ENCODE measurements around the gene SVBP.

The SVBP gene

DNA sequence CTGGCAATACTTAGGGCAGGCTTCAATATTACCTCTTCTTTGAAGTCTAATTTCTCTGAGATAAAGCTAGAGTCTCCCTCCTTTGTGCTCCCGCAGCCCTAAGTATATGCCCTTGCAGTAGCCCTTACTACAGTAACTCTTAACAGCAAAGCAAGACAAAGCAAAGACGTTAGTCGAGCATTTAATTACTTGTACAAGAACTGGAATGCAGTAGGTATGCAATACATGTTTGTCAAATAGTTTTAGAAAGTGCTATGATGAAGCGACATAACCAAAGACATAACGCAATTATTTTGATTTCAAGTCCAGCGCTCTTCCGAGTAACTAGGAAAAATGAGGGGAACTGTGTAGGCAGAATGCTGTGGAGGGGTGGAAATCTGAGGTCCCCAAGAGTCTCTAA lies 51.9 kb downstream of the SVBP start:
- DNase-seq (ENCODE audit: extremely low read depth, low read depth) = no peak
- TF ChIP-seq, protein P1, sequence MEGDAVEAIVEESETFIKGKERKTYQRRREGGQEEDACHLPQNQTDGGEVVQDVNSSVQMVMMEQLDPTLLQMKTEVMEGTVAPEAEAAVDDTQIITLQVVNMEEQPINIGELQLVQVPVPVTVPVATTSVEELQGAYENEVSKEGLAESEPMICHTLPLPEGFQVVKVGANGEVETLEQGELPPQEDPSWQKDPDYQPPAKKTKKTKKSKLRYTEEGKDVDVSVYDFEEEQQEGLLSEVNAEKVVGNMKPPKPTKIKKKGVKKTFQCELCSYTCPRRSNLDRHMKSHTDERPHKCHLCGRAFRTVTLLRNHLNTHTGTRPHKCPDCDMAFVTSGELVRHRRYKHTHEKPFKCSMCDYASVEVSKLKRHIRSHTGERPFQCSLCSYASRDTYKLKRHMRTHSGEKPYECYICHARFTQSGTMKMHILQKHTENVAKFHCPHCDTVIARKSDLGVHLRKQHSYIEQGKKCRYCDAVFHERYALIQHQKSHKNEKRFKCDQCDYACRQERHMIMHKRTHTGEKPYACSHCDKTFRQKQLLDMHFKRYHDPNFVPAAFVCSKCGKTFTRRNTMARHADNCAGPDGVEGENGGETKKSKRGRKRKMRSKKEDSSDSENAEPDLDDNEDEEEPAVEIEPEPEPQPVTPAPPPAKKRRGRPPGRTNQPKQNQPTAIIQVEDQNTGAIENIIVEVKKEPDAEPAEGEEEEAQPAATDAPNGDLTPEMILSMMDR (IDR thresholded peaks at IDR 0.05; ENCODE audit: low read depth, low read length) = no peak

DNA sequence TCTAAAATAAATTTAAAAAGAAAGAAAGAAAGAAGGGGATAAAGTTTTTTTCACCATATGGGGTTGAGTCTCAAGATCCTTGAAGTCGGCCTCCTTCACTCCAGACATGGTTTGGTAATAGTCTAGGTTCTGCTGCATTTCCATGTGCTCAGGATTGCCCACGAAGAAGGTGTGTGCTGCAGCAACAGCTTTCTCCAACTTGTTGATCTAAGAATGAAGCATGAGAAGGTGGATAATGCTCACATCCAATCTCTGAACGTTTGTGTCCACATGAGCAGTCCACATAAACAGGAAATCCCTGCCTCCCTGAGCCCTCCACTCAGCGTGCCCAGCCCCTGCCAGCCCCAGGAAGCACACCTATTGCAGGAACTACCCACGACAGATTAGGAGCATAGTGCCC lies 54.9 kb downstream of the SVBP start:
- TF ChIP-seq, protein P1 (IDR thresholded peaks at IDR 0.05; ENCODE audit: low read depth, low read length) = no peak
- DNase-seq (ENCODE audit: extremely low read depth, low read depth) = no peak

DNA sequence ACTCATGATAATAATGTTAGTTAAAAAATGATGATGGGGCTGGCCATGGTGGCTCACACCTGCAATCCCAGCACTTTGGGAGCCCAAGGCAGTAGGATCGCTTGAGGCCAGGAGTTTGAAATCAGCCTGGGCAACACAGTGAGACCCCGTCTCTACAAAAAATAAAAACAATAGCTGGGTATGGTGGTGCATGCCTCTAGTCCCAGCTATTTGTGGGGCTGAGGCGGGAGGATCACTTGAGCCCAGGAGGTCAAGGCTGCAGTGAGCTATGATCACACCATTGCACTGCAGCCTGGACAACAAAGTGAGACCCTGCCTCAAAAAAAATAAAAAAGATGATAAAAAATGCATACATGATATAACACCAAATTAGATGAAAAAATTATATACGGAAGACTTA lies 55.6 kb downstream of the SVBP start:
- TF ChIP-seq, protein P1 (IDR thresholded peaks at IDR 0.05; ENCODE audit: low read depth, low read length) = no peak
- no peak for DNase-seq (ENCODE audit: extremely low read depth, low read depth)

DNA sequence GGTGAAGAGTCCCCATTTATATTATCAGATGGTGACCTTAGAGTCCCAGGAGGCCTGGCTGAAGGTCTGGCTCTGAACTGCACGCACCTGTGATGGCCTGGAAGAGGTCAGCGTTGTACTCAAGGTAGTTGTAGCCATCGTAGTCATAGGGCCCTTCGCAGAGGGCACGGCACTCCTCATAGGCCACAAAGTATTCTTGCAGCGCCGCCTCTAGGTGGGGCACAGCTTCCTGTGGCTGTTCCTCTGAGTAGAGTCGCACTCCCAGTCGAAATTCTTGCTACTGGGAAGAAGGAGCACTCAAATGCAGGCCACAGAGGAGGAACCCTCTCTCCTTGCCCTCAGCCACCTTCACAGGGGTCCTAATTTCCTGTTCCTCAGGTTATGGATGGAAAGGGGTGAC lies 58.1 kb downstream of the SVBP start:
- TF ChIP-seq, protein P1 (IDR thresholded peaks at IDR 0.05; ENCODE audit: low read depth, low read length) = no peak
- no peak for DNase-seq (ENCODE audit: extremely low read depth, low read depth)

DNA sequence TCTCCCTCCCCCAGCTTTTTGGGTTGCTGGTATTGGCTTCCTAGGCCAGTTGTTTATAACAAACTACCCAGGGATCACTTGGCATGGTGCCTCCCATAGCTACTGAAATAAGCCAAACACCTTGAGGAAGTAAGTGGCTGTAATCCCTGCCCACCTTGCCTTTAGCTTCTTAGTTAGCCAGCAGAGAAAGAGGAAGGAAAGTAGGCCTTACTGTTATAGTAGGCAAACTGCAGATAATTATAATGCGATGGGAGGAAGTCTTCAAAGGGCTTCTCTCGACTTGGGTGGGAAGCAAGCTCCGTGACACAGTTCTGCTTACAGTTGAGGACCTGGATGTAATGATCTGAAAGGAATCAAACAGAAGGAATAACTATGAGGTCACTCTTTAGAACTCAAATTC lies 58.6 kb downstream of the SVBP start:
- TF ChIP-seq, protein P1 (IDR thresholded peaks at IDR 0.05; ENCODE audit: low read depth, low read length) = no peak

DNA sequence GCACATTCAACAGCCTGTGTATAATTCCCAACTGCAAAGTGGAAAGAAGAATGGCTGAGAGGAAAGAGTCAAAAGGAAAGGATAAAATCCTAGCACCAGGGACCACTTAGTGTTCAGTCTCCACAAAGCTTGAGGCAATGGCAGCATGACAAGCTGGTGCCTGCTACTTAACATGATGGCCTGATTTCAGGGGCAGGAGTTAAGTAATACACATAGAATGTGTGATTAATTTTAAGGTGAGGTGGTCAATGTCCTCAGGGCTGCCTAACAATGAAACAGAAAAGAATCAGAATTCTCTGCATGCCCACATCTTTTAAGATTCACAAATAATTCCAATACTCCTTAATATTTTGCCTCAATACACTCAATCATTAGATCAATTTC lies 59.3 kb downstream of the SVBP start:
- TF ChIP-seq, protein P1 (IDR thresholded peaks at IDR 0.05; ENCODE audit: low read depth, low read length) = no peak
- DNase-seq (ENCODE audit: extremely low read depth, low read depth) = no peak

More for the DNA sequence above, 58.6 kb downstream of the SVBP start:
- DNase-seq (ENCODE audit: extremely low read depth, low read depth) = no peak

Data from AG09319 (cell line).